DND-41 (cell line): Measurements from ENCODE around the gene VEGFC.

Source experiments
- EZH2 ChIP-seq: IDR thresholded peaks from 3 replicates; pipeline ENCODE4 v1.6.1; 2012; ENCODE audit warnings: borderline replicate concordance, low read depth, mild to moderate bottlenecking, moderate library complexity, low read length, inconsistent platforms; ENCODE audit not compliant: severe bottlenecking
- TF ChIP-seq, protein P1 (sequence below): IDR thresholded peaks from 2 replicates; pipeline ENCODE4 v1.5.1; 2012; ENCODE audit warnings: borderline replicate concordance, low read length, moderate library complexity, mild to moderate bottlenecking; ENCODE audit not compliant: poor library complexity, severe bottlenecking; ENCODE audit errors: extremely low read depth

- TF ChIP-seq, protein P1, sequence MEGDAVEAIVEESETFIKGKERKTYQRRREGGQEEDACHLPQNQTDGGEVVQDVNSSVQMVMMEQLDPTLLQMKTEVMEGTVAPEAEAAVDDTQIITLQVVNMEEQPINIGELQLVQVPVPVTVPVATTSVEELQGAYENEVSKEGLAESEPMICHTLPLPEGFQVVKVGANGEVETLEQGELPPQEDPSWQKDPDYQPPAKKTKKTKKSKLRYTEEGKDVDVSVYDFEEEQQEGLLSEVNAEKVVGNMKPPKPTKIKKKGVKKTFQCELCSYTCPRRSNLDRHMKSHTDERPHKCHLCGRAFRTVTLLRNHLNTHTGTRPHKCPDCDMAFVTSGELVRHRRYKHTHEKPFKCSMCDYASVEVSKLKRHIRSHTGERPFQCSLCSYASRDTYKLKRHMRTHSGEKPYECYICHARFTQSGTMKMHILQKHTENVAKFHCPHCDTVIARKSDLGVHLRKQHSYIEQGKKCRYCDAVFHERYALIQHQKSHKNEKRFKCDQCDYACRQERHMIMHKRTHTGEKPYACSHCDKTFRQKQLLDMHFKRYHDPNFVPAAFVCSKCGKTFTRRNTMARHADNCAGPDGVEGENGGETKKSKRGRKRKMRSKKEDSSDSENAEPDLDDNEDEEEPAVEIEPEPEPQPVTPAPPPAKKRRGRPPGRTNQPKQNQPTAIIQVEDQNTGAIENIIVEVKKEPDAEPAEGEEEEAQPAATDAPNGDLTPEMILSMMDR = no peak
- TF ChIP-seq EZH2 = no peak
These were observed 138.0 kb downstream of the VEGFC start for GRCh38 chr4:176654565-176655216.
